Keratinocyte (primary cell): Measurements from ENCODE around the gene APBB1. TPM values are rescaled to one million over a fixed set of nuclear protein-coding genes. Genes with fewer than 3 reads are reported as not detected.

Experiments
- DNase-seq: peaks from one replicate; pipeline ENCODE4 v3.0.0-alpha.2; 2011; ENCODE audit warnings: low read depth, missing footprints, low spot score
- FAIRE-seq: peaks from 2 replicates; lab custom pipeline; 2011; peaks lifted over from hg19 to GRCh38; lab: Jason Lieb, UNC
- H2AFZ ChIP-seq: 2 replicates; pipeline ENCODE4 v1.6.0; 2012; ENCODE audit warnings: low read length, control low read depth, inconsistent platforms; ENCODE audit not compliant: control insufficient read depth
- H3K27ac ChIP-seq: 2 replicates; pipeline ENCODE4 v1.5.1; 2011; ENCODE audit warnings: low read length; ENCODE audit not compliant: control insufficient read depth, insufficient read depth
- H3K27me3 ChIP-seq: 3 replicates; pipeline ENCODE4 v1.6.0; 2011; ENCODE audit warnings: low read length; ENCODE audit not compliant: control insufficient read depth, insufficient read depth; ENCODE audit errors: extremely low read depth
- H3K36me3 ChIP-seq, 2 experiments: 2 replicates in 1 of 2; 3 replicates in 1 of 2; pipeline ENCODE4 v1.5.1; 2011; ENCODE audit warnings: low read length in 2 of 2, mild to moderate bottlenecking in 1 of 2; ENCODE audit not compliant: control insufficient read depth in 2 of 2, insufficient read depth in 2 of 2; ENCODE audit errors: extremely low read depth in 1 of 2
- H3K4me1 ChIP-seq: 3 replicates; pipeline ENCODE4 v1.5.1; 2011; ENCODE audit warnings: low read length; ENCODE audit not compliant: control insufficient read depth, insufficient read depth; ENCODE audit errors: extremely low read depth
- H3K4me2 ChIP-seq: 3 replicates; pipeline ENCODE4 v1.6.0; 2011; ENCODE audit warnings: low read depth, low read length; ENCODE audit not compliant: control insufficient read depth, insufficient read depth; ENCODE audit errors: extremely low read depth
- H3K4me3 ChIP-seq, 3 experiments: fragments of 200-600 bp in 1 of 3; sonication (generic) in 1 of 3; 2 replicates in 2 of 3; 3 replicates in 1 of 3; pipeline ENCODE4 v1.5.1; 2011 to 2016; ENCODE audit warnings: low read length in 3 of 3, mild to moderate bottlenecking in 3 of 3, control low read depth in 2 of 3, inconsistent platforms in 1 of 3, low read depth in 1 of 3, mixed read lengths in 1 of 3, mixed run types in 1 of 3, moderate library complexity in 1 of 3; ENCODE audit not compliant: control insufficient read depth in 2 of 3, insufficient read depth in 2 of 3; ENCODE audit errors: extremely low read depth in 1 of 3
- H3K79me2 ChIP-seq: 2 replicates; pipeline ENCODE4 v1.6.0; 2012; ENCODE audit warnings: low read length; ENCODE audit not compliant: control insufficient read depth, insufficient read depth
- H3K9ac ChIP-seq: 3 replicates; pipeline ENCODE4 v1.6.0; 2011; ENCODE audit warnings: low read length; ENCODE audit not compliant: control insufficient read depth, insufficient read depth; ENCODE audit errors: extremely low read depth
- H3K9me1 ChIP-seq: 3 replicates; pipeline ENCODE4 v1.6.0; 2011; ENCODE audit warnings: low read length; ENCODE audit not compliant: control insufficient read depth, insufficient read depth; ENCODE audit errors: extremely low read depth
- H3K9me3 ChIP-seq: 2 replicates; pipeline ENCODE4 v1.5.1; 2012; ENCODE audit warnings: low read depth, low read length; ENCODE audit not compliant: control insufficient read depth
- H4K20me1 ChIP-seq: 3 replicates; pipeline ENCODE4 v1.6.0; 2011; ENCODE audit warnings: low read length; ENCODE audit not compliant: control insufficient read depth, insufficient read depth; ENCODE audit errors: extremely low read depth
- CTCF ChIP-seq, 3 experiments: IDR thresholded peaks in 1 of 3; conservative IDR thresholded peaks in 1 of 3; optimal IDR thresholded peaks in 1 of 3; 2 replicates in 2 of 3; 3 replicates in 1 of 3; pipeline versions ENCODE3 to v1.5.1; 2011; ENCODE audit warnings: low read length in 3 of 3, mild to moderate bottlenecking in 3 of 3, moderate library complexity in 2 of 3, control low read depth in 1 of 3, inconsistent platforms in 1 of 3; ENCODE audit not compliant: insufficient read depth in 2 of 3; ENCODE audit errors: extremely low read depth in 1 of 3
- EZH2 ChIP-seq: IDR thresholded peaks from one replicate; pipeline ENCODE4 v1.6.1; 2012; ENCODE audit warnings: inconsistent platforms, mild to moderate bottlenecking, low read length, moderate library complexity
- dilution Hi-C: fragments of 300-500 bp; cut with MboI; formaldehyde crosslinking; loops from one replicate; pipeline ENCODE4 v1.7.0; 2020; ENCODE audit warnings: low sequenced_read_pairs; ENCODE audit not compliant: extremely low pct_ligation_motif_present
- polyA plus RNA-seq, 5 experiments: library from polyadenylated mRNA; depleted of rRNA in 3 of 5; stranded (reverse) in 3 of 5; stranded (forward) in 1 of 5; unstranded in 1 of 5; fragments of >200 nt; gene quantifications; 1 replicate in 1 of 5; 2 replicates in 3 of 5; 3 replicates in 1 of 5; pipeline versions ENCODE4 v1.2.1 to v1.2.3, GENCODE V29; 2011 to 2012; ENCODE audit warnings: missing spikeins in 2 of 5, low read depth in 1 of 5, low replicate concordance in 1 of 5

APBB1 gene
- polyA plus RNA-seq, 1 donor (not counting 4 experiments of a cell fraction or from before 2014, with no cell fraction given): 3.7 TPM

GRCh38 chr11:6403539-6403938, 15.4 kb downstream of the APBB1 start:
- no peaks in the 10 kb centered on the region for H3K36me3 ChIP-seq

GRCh38 chr11:6402561-6402981, 16.3 kb downstream of the APBB1 start:
- no peak for FAIRE-seq

More at GRCh38 chr11:6403539-6403938, 15.4 kb downstream of the APBB1 start:
- DNase-seq (no peak), FAIRE-seq (no peak)
- Histone ChIP-seq H3K9ac (no peak overlapping the region), H3K4me2 (no peak overlapping the region), H3K9me3 (no peaks in the 10 kb centered on the region), H3K9me1 (no peaks in the 10 kb centered on the region), H3K79me2 (no peaks in the 10 kb centered on the region), H3K4me3 (no peak overlapping the region), H3K27me3 (no peaks in the 10 kb centered on the region), H3K4me1 (no peaks in the 10 kb centered on the region), H3K27ac (no peak overlapping the region), H4K20me1 (no peaks in the 10 kb centered on the region), H2AFZ (no peak overlapping the region)
- dilution Hi-C loops: no loop called here
- no peak for TF ChIP-seq EZH2
- no peak for TF ChIP-seq CTCF (optimal IDR thresholded peaks at IDR 0.05 in 1 of 3, IDR thresholded peaks at IDR 0.05 in 1 of 3, conservative IDR thresholded peaks at IDR 0.05 in 1 of 3; ENCODE audit: extremely low read depth in 1 of 3, insufficient read depth in 2 of 3, low read length in 3 of 3)

More at GRCh38 chr11:6402561-6402981, 16.3 kb downstream of the APBB1 start:
- Histone ChIP-seq H3K4me2 (no peak overlapping the region), H3K9ac (no peak overlapping the region), H3K79me2 (no peaks in the 10 kb centered on the region), H3K9me3 (no peaks in the 10 kb centered on the region), H3K27me3 (no peaks in the 10 kb centered on the region), H3K4me3 (no peak overlapping the region), H4K20me1 (no peaks in the 10 kb centered on the region), H2AFZ (no peak overlapping the region), H3K9me1 (no peaks in the 10 kb centered on the region), H3K4me1 (no peaks in the 10 kb centered on the region), H3K27ac (no peak overlapping the region), H3K36me3 (no peaks in the 10 kb centered on the region)
- dilution Hi-C loops: no loop called here
- no peak for TF ChIP-seq CTCF (optimal IDR thresholded peaks at IDR 0.05 in 1 of 3, IDR thresholded peaks at IDR 0.05 in 1 of 3, conservative IDR thresholded peaks at IDR 0.05 in 1 of 3; ENCODE audit: extremely low read depth in 1 of 3, insufficient read depth in 2 of 3, low read length in 3 of 3)
- no peak for TF ChIP-seq EZH2
- DNase-seq: no peak
